Choroid plexus epithelial cell (primary cell): ENCODE data around the gene TMEM250.
A peak's percentile ranks its signal among the peaks of the same experiment; 100 is the strongest.
"Not testable (repeated sequence)": the region's sequence is repeated elsewhere in the genome, so short reads cannot be mapped to it uniquely, and the experiment has no call there.

ENCODE experiments used
- DNase-seq: peaks from one replicate; pipeline ENCODE4 v3.0.0-alpha.2; 2010; ENCODE audit warnings: low read depth
- H3K4me3 ChIP-seq: 2 replicates; pipeline ENCODE4 v1.5.1; 2011; ENCODE audit warnings: low read depth, mild to moderate bottlenecking, control low read depth, low read length, moderate library complexity
- TF ChIP-seq, protein P1 (sequence below): conservative IDR thresholded peaks from 2 replicates; pipeline ENCODE4 v1.5.1; 2011; ENCODE audit warnings: low read depth, mild to moderate bottlenecking, control low read depth, inconsistent platforms, low read length, moderate library complexity

The TMEM250 gene

DNA sequence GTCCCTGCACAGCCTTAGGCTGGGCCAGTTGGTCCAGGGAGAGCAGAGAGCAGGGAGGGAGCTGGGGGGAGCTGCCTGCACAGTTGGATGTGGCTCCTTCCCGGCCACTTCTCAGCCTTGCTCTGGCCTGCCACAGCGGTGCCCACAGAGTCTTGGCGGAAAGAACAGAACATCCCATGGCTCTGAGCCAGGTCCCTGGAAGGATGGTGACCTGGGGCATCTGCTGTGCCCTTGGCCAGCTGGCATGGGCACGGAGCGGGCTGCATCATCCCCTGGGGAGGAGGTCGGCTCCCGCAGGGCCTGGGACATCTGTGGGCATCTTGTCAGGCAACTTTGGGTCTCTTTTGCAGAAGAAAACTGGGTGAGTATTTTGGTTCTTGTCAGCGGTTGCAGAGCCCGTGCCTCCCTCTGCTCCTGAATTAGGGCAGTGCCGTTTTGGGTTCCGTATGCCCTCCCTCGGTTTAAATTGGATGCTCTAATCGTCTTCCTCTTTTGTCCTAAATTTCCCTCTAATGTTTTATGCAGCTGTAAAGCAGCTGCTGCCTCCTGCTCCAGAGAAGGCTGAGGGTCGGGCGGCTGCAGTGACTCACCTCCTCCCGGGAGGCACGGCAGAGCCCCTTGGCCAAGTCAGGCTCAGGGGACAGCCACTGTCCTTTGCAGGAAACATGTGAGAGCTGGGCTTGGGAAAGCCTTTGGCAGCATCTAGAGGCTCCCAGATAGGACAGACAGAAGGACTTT is 13.1 kb downstream of the TMEM250 start:
- TF ChIP-seq, protein P1, sequence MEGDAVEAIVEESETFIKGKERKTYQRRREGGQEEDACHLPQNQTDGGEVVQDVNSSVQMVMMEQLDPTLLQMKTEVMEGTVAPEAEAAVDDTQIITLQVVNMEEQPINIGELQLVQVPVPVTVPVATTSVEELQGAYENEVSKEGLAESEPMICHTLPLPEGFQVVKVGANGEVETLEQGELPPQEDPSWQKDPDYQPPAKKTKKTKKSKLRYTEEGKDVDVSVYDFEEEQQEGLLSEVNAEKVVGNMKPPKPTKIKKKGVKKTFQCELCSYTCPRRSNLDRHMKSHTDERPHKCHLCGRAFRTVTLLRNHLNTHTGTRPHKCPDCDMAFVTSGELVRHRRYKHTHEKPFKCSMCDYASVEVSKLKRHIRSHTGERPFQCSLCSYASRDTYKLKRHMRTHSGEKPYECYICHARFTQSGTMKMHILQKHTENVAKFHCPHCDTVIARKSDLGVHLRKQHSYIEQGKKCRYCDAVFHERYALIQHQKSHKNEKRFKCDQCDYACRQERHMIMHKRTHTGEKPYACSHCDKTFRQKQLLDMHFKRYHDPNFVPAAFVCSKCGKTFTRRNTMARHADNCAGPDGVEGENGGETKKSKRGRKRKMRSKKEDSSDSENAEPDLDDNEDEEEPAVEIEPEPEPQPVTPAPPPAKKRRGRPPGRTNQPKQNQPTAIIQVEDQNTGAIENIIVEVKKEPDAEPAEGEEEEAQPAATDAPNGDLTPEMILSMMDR: no peak
- no peak overlapping the region for H3K4me3 ChIP-seq
- peak; percentile 34 for DNase-seq

DNA sequence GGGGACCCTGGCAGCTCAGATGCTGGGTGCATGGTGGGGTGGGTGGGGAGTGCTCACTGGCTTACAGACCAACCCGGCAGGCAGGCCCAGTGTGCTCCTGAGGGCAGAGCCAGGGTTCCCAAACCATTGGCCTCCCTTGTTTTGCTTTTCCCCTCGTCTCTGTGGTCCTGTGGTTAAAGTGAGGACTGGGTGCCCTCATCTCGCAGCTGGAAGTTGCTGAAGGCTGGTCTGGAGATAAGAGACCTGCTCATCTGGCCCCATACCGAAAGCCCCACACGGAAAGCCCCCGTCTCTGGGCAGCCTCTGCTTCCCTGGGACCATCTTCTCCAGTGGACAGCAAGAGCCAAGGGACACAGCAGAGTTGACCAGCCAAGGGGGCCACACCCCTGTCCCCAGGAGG is 13.8 kb downstream of the TMEM250 start:
- no peak overlapping the region for H3K4me3 ChIP-seq
- TF ChIP-seq, protein P1: no peak
- no peak for DNase-seq

DNA sequence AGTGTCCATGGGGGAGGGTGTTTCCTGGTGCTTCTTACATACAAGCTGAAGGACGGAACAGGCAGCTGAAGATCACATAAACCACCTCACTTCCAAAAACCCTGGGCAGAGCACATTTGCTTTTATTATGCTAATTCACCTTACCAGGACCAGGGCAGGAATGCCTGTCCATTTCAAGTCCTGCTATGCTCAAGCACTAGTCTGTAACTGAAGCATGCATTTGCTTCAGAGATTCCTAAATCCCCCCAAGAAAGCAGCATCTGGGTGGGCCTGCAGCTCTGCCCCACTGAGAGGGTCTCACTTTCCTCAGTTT is 14.2 kb downstream of the TMEM250 start:
- no peak overlapping the region for H3K4me3 ChIP-seq
- no peak for DNase-seq
- TF ChIP-seq, protein P1: no peak

DNA sequence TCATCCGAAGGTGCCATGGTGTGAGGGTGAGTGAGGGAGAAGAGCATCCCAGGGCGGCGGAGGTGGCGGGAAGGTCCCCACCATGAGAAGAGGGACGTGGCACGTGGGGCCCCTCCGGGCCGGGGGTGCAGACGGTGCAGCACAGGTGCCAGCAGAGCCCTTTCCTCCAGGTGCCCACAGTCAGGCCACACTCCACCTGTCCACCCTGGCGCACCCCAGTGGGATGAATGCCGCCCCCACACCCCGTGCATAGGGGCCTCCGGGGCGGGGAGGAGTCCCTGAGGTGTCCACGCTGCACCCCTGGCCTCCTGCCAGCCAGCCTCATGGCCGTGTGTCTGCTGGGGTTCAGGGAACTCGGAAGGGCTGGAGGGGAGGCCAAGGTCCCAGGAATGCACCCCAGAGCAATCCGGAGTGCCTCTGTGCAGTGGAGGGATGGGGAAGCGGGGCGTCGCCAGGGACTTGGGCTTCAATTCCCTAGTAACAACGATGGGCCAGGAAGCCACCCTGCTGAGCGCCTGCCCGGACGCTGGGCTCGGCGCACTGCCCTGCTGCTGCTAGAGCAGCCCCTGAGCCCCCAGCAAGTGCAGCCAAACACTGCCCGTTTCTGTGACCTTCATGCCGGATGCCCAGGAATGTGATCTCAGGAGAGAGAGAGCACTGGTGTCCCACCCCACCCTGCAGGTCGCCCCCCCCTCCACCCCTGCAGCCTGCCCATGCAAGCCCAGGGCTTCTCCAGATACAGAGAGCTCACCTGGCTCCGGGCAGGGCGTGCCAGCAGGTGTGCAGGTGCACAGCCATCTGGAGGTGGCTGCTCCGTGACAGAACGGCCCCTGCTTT is 14.8 kb downstream of the TMEM250 start:
- DNase-seq: no peak
- TF ChIP-seq, protein P1: no peak
- H3K4me3 ChIP-seq: no peak overlapping the region

DNA sequence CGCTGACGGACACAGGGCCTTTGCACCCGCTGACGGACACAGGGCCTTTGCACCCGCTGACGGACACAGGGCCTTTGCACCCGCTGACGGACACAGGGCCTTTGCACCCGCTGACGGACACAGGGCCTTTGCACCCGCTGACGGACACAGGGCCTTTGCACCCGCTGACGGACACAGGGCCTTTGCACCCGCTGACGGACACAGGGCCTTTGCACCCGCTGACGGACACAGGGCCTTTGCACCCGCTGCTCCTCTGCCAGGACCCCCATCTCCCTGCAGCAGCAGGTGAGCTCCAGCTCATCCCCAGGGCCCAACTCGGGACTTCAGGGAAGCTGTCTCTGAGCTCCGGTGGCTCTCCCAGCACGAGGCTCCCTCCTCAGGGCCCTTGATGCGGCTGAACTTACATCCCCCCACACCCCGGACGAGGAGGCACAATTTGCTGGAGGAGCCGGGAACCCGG is 17.0 kb downstream of the TMEM250 start:
- DNase-seq, H3K4me3 ChIP-seq: not testable (repeated sequence)

DNA sequence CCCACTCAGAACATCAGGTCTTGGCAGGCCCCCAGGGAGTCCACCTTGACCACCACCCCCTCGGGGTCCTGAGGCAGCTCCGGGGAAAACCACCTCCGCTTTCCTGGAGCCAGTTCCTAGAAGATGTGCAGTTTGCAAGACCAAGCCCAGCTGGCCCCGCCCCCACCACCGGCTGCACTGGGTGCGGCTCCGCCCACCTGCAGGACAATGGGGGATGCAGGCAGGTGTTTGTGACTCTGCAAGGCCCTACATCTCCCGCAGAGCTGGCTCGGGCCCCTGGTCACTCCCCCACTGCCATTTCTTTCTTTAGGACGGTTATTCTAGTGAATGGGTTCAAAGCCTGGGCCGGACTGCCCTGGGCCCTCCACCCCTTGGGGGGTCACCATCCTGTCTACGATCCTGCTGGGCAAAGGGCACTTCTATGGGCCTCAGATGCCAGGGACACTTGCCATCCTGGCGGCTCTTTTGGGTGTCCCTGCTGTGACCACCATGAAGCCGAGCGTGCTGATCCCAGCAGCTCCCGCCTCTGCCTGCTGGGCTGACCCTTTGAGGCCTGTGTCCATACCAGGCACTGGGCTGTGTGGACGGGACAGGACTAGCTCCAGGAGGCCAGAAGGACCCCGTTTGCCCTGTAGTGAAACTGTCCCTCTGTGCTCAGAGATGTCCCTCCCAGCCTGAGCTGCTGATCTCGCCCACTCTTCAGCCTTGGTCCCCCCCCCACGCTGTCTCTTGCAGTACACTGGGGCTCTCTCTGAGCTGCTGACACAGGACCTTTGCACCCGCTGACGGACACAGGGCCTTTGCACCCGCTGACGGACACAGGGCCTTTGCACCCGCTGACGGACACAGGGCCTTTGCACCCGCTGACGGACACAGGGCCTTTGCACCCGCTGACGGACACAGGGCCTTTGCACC is 17.7 kb downstream of the TMEM250 start:
- no peak for DNase-seq
- TF ChIP-seq, protein P1: no peak
- no peak overlapping the region for H3K4me3 ChIP-seq

DNA sequence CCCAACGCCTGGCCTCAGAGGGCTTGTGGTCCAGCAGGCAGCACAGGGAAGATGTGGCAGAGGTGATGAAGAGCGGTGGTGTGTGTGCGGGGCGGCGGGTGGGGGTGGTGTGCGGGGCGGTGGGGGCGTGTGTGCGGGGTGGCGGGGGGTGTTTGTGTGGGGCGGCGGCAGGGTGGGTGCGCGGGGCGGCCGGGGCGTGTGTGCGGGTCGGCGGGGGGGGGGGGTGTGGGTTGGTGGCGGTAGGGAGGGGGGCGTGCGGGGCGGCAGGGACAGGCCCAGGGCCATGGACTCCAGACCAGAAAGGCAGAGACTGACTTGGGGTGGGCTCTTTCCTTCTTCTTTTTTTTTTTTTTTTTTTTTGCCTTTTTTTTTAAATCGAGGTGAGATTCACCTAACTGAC is 19.1 kb downstream of the TMEM250 start:
- TF ChIP-seq, protein P1: no peak
- DNase-seq: no peak
- H3K4me3 ChIP-seq: no peak overlapping the region
